SKM-1 (cell line): ENCODE measurements around the gene CALY.
"Not testable (repeated sequence)": the region's sequence is repeated elsewhere in the genome, so short reads cannot be mapped to it uniquely, and the experiment has no call there.

Source experiments
- DNase-seq: peaks from one replicate; lab custom pipeline; 2025; ENCODE audit not compliant: unreplicated experiment; lab: John Stamatoyannopoulos, UW

Gene CALY, protein sequence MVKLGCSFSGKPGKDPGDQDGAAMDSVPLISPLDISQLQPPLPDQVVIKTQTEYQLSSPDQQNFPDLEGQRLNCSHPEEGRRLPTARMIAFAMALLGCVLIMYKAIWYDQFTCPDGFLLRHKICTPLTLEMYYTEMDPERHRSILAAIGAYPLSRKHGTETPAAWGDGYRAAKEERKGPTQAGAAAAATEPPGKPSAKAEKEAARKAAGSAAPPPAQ

DNA sequence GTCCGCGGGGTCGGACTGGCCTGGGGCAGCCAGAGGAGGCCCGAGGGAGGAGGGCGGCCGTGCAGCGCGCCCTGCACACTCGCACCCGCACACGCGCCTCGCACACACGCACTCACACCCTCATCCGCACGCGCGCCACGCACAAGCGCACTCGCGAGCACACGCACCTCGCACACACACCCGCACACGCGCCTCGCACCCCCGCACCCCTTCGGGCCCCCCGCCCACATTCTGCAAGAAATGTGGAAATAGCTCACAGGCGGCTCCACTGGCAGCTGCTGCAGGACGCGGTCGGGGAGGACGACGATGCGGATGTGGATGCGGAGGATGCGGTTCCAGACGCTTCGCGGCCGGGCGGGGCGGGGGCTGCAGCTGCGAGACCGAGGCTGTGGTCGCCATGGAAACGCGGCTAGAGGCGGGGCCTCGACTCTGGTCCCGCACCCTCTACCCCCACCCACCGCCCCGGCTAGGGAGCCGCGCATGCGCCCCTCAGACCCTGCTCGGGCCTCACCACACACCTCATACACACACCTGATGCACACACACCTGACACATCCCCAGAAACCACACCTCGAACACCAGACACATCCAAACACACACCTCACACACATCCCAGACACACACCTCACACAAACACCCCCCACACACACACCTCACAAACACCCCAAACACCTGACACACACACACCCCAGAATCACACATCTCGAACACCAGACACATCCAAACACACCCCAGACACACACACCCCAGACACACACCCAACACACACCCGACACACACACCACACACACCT lies at the start of gene CALY:
CALY (minus strand) TSS at position 320 of the 793 bp plus-strand sequence. CDS start 7,907 bp downstream, outside the sequence.
- no peak for DNase-seq

DNA sequence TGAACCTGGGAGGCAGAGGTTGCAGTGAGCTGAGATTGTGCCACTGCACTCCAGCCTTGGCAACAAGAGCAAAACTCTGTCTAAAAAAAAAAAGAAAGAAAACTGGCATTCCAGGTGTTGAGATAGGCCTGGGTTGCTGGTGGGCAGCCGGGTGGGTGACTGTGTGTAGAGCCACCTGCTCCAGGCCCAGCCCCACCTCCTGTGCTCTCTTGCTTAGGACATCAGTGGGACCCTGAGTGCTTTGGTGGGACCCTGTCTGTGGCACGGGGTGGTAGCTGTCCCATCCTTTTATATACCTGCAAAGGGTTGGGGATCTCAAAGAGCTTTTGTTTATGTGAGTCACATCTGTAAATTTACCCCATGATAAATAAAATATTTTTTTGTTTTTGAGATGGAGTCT lies 48.5 kb upstream of the CALY start:
- no peak for DNase-seq

DNA sequence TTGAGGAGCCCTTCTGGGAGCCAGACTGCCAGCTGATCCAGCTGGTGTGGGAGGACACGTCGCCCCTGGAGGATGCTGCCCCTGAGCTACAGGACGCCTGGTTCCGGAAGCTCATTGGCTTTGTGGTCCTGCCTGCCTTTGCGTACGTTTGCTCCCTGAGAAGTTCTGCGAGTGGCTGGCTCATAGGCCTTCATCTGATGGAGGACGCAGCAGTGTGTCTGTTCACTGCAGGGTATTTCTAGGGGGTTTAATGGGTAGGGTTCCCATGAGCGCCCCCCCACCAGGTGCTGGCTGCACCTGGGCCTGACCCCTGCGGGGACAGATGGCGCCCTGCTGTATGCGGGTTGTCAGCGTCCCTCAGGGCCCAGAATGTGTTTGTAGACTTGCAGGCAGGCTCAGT lies 47.4 kb upstream of the CALY start:
- no peak for DNase-seq

DNA sequence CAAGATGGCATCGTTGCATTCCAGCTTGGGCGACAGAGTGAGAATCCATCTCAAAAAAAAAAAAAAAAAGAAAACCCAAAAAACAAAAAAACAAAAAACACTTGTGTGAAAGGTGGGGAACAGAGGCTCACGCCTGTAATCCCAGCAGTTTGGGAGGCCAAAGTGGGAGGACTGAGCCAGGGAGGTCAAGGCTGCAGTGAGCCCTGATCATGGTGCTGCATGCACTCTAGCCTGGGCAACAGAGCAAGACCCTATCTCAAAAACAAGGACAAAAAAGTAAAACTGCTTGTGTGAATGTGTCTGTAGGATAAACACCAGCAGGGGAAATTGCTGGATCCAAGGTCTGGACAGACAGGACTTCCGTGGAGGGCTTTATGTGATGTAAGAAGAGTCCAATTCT lies 46.9 kb upstream of the CALY start:
- no peak for DNase-seq

DNA sequence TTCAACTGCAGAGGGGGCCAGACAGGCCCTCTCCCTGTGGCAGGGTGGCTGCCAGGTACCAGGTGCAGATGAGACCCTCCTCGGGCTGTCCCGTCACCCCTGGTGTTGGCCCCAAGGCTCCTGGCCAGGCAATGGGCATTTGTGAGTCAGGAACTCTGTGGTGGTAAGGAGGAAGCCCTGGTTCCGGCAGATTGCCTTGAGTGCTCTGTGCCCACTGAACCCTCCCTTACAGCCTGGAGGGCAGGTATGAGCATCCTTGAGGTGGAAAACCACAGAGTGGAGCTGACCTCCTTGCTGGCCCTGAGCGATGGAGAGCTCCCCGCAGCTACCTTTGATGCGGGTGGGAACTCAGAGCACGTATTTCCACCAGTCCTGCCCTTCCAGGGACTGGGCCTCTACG lies 44.3 kb upstream of the CALY start:
- DNase-seq = no peak

DNA sequence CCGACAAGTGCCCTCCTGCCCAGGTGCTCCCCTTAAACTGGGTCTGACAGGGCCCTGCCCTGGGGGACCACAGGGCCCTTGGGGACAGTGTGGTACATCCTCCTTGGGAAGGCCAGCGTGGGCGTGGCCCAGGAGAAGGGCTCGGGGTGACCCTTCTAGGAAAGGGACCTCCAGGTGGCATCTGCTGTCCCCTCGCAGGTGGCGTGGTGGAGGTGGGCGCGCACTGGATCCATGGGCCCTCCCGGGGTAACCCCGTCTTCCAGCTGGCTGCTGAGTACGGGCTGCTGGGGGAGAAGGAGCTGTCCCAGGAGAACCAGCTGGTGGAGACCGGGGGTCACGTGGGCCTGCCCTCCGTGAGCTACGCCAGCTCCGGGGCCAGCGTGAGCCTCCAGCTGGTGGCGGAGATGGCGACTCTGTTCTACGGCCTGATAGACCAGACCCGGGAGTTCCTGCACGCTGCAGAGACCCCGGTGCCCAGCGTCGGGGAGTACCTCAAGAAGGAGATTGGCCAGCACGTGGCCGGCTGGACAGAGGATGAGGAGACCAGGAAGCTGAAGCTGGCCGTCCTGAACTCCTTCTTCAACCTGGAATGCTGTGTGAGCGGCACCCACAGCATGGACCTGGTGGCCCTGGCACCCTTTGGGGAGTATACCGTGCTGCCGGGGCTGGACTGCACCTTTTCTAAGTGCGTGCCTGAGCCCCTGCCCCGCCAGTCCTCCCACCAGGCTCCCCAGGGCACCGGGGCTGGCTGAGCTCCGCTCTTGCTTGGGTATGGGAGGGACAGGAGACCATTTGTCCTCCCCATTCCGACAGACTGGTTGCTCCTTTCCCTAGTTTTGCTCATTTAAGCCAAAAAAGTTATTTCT lies 43.3 kb upstream of the CALY start:
- DNase-seq = no peak

DNA sequence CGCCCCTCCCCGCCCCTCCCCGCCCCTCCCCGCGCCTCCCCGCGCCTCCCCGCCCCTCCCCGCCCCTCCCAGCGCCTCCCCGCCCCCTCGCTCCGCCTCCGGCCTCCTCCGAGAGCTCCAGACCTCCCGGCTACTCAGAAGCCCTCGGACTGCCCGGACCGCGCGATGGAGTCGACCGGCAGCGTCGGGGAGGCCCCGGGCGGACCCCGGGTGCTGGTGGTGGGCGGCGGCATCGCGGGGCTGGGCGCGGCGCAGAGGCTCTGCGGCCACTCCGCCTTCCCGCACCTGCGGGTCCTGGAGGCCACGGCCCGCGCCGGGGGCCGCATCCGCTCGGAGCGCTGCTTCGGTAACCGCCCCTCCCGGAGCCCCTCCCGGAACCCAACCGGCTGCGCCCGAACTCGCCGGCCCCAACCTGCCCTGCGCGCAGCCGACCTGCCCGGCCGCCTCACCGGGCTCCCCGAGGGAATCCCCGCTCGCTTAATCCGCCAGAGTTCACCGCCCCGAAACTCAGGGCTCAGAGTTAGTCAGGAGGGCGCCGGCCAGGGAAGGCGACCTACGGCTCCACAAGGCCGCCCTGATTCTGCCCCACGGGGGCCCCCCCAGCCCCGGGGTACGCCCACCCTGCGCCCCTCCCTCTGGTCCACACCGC lies 42.6 kb upstream of the CALY start, which contains the start of gene PAOX:
PAOX (plus strand) TSS at position 111 of the 649 bp plus-strand sequence; CDS start at position 166, 55 bp downstream.
- no peak for DNase-seq

DNA sequence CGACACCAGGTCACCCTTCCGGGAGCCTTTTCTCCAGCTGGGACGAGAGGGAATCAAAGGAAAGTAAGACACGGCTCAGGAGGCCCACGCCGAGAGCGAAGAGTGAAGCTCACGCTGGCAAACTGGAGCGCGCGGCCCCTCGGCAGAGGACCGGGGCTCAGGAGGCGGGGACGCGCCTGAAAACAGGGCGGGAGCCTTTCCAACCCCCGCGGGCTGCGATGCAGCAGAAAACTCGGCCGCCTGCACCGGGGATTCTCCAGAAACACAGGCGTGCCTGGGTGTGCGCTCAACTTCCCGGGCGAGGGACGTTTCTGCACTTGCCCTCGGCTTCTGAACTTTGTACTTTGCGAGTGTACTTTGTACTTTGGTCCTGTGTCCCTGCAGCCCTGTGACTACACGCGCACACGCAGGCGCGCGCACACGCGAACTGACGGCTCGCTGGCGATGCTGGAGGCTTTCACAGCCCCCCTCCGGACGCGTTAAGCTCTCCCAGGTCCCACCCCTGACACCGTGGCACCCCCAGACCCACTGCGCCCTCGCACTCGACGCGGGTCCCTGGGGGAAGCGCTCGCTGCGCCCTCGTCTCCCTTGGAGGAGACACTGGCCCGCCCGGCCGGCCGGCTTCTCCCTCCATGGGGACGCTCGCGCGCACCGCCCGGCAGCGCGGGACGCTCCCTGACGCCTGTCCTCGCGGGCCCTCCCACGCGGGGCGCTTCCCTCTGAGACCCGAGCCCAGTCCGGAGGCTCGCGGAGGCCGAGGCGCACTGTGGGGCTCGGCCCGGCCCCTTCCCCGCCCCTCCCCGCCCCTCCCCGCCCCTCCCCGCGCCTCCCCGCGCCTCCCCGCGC lies 41.8 kb upstream of the CALY start:
- DNase-seq = no peak

DNA sequence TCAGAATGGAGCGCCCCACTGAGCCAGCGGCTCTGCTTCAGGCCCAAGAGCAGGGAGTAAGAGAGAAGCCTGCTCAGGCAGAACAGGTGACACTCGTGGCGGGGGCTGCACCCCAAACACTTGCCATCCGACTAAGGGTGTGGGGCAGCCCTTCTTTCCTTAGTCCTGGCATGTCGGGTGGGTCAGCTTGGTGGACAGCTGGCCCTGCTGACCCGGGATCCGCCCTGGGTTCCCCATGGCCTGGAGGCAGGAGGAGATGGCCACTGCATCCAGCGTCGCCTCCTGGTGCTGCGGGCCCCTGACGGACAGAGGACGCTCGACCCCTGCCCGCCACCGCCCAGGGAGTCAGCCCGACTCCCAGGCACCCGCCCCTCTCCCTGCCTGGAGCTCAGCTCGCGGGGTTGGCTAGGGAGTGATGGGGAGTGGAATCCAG lies 41.1 kb upstream of the CALY start:
- DNase-seq = no peak

DNA sequence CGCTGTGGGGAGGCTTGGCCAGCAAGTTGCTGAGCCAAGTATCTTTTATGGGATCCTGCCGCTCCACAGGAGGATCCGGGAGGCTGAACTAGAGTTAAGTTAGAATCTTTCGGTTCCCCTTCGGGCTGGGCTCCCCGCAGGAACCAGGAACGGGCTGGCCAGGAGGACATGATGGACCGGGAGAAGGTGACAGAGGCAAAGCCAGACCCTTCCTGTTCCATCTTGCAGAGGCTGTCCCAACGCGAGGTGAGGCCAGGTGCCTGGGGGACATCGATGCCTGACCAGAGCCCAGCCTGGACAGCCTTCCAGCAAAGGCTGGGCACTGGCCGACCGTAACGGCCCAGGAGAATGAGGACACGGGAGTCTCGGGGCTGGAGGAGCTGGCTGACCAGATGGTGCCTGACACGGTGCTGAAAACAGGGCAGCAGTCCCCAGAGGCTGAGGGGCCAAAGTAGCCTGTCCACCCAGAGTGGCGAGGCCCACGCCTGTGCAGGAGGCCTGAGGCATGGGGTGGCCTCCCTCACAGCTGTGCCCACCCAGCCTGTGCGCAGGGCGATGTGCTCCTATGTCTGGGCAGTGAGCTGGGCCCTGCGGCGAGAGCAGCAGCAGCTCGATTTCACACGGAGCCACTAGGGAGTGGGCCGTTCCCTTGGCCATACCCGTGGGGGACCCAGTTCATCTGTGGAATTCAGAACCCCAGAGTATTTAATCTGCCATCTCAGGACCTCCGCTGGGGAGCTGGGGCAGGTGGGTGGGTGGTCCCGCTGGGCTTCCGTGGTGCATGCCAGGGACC lies 40.5 kb upstream of the CALY start:
- DNase-seq = no peak

DNA sequence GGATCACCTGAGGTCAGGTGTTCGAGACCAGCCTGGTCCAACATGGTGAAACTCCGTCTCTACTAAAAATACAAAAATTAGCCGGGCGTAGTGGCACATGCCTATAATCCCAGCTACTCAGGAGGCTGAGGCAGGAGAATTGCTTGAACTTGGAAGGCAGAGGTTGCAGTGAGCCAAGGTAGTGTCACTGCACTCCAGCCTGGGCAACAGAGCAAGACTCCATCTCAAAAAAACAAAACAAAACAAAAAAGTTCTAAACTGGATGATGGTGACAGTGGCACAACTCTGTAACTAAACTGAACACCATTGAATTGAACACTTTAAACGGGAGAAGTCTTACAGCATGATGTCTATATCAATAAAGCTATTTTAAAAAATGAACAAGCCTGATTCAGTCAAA lies 39.5 kb upstream of the CALY start:
- DNase-seq = not testable (repeated sequence)

DNA sequence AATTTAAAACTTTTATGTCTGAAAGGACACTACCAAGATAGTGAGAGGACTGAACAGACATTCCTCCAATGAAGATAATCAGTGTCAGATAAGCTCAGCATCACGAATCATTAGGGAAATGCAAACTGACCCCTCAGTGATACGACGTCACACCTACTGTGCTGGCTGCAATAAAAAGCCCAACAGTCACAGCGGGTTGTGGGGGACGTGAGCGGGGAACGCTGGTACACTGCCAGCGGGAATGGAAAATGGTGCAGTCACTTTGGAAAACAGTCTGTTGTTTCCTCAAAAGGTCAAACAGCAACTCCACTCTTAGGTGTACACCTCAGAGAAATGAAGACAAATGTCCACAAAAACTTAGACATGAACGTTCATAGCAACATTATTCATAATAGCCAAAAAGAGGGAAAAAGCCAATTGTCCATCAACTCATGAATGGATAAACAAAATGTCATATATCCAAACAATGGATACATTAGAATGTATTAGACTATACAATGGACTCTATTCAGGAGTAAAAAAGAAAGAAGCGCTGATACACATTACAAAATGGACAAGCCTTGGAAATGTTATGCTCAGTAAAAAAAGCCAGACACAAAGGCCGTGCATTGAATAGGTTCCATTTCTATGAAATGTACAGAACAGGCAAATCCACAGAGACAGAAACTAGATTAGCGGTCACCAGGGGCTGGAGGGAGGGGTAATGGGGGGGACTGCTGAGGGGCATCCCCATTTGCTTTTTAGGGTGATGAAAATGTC lies 38.8 kb upstream of the CALY start:
- DNase-seq = no peak

DNA sequence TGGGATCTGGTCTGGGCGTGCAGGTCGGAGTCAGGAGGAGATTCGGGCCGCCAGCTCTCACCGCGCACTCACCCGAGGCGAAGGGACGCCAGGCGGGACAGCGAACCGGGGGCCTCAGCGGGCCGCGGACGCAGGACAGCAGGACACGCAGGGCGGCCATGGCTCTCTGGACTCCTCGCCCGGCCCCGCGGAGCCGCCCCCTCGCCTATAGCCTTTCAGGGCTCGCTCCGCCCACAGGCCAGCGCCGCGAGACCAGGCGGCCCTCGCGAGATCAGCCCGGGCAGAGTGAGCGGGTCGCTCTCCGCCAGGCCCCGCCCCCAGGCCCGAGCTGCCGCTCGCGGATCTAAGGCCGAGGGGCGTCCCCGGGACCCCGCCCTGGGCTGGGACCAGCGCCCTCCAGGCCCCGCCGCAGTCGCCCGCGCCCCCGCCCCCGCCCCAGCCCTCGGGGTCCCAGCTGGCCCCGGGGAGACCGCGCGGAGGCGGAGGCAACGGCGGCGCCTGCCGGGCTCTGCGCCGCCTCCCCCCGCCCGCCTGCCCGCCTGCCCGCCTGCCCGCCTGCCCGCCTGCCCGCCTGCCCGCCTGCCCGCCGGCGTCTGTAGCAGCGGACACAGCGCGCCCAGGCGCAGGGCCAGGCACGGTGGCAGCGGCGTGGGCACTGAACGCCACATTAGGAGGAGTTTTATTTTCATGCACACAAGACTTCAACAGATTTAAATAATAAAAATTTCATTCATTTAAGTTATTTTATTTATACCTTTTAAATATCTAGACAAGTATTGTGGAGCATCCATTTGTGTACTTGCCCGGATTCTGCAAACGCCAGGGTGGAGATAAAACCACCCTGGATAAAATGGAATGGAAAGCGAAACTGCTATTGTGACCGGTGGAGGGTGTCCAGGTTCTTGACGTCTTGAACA lies 36.7 kb upstream of the CALY start, which contains the start of gene ECHS1:
ECHS1 (minus strand) TSS at position 181 of the 917 bp plus-strand sequence; CDS start at position 160, 21 bp downstream.
- DNase-seq = peak; percentile 67

DNA sequence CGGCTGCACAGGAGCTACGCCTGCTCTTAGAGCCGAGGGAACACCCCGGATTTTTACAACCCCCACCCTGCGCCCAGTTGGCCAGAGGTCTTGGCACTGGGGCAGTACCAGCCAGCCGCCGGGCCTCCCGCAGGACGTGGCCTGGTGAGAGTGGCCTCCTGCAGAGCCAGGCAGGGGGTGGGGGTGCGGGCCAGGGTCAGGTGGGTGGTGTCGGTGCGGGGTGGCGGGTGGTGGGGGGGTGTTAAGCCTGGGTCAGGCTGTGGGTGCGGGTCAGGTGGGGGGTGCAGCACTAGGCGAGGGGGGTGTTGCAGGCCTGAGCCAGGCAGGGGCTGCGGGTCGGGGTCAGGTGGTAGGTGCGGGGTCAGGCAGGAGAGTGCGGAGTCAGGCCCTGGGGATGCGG lies 35.8 kb upstream of the CALY start:
- no peak for DNase-seq

DNA sequence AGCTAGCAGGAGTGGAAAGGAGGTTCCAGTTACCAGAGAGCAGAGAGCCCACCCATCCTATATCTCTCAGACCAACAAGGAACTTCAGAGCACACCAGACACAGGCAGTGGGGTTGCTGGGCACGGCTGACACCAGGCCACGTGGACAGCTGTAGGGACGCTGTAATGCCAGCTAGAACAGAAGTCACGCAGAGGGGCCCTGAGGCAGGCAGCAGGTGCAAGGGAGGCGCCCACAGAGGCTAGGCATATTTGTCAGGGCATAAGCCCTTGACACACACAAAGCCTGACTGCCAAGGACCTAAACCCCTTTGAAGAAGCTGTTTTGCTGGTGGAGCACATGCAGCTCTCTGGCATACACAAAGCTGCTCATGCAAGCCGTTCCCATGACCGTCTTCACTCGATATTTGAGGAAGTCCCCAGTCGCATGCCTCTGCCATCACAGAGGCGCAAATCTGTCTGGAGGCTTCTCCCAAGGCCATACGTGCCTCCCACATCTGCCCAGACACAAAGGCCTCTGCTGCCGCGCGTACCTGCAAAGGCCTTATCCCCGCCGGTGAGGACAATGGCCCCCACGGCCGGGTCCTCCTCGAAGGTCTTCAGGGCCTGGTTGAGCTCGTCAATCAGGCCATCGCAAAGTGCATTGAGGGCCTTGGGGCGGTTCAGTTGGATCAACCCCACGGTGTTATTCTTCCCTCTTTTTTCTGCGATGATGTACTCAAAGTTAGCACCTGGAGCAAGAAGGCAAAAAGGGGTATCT lies 33.5 kb upstream of the CALY start:
- no peak for DNase-seq

DNA sequence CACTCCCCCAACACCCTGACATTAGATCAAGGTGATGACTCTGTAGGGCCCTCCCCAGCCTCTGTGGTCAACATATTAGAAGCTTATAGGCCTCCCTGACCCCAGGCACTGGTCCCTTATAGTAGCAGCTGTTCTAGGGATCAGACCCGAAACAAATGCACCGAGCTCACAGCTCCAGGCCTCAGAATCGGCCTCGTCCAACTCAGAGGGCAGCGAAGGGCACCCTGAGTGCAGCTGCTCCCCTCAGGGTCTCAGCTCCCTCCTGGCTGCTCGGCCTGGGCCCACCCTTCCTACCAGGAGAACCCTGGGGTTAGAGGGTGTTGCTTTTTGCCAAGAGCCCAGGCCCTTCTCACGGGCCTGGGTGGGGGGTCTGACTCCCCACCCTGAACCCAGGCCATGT lies 31.5 kb upstream of the CALY start:
- no peak for DNase-seq

DNA sequence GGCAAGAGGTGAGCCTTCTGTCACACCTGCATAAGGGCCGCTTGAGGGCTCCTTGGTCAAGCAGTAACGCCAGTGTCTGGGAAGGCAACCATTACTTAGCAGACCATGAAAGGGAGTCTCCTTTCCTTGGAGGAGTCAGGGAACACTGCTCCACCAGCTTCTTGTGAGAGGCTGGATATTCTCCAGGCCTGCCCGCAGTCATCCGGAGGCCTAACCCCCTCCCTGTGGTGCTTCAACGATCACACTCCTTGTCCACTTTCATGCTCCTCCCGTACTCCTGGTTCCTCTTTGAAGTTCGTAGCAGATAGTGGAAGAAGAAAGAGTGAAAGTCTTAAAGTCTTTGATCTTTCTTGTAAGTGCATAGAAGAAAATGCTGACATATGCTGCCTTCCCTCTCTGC lies 30.8 kb upstream of the CALY start:
- not testable (repeated sequence) for DNase-seq
